GM12878 (cell line): ENCODE data around the gene RPRD1A. TPM values are rescaled to one million over a fixed set of nuclear protein-coding genes. Genes with fewer than 3 reads are reported as not detected.

Experiments
- ATAC-seq: fragments of 200-7000 bp; cut with Tn5 transposase; 3 replicates; pipeline ENCODE4 v1.9.1; 2020; ENCODE audit warnings: mild to moderate bottlenecking, moderate library complexity
- BruUV-seq: library from RNA; stranded (reverse); fragments of 400-500 nt; replicated peaks from 2 replicates; lab custom pipeline; 2021; lab: Mats Ljungman, UMichigan
- CTCF ChIA-PET: fragments of 300-600 bp; sonication (Branson Sonifier 250); formaldehyde crosslinking; extraction: SDS; loops from one replicate; lab custom pipeline; 2021; ENCODE audit warnings: inconsistent platforms; lab: Yijun Ruan, JAX
- POLR2A ChIA-PET: fragments of 350-600 bp; formaldehyde crosslinking; extraction: SDS; loops from one replicate; lab custom pipeline; 2021; ENCODE audit warnings: inconsistent platforms; lab: Charles Lee
- RAD21 ChIA-PET: fragments of 300-600 bp; sonication (Branson Sonifier 250); formaldehyde crosslinking; loops from one replicate; lab custom pipeline; 2023; ENCODE audit warnings: antibody characterized with exemption; ENCODE audit not compliant: unreplicated experiment; lab: Charles Lee
- SMC1A ChIA-PET: fragments of 300-600 bp; sonication (Branson Sonifier 250); formaldehyde crosslinking; loops from one replicate; lab custom pipeline; 2023; ENCODE audit not compliant: unreplicated experiment, uncharacterized antibody; lab: Charles Lee
- DNase-seq: peaks from one replicate; pipeline ENCODE4 v3.0.0-alpha.2; 2011; ENCODE audit warnings: low read depth, low spot score
- FAIRE-seq: peaks from 3 replicates; lab custom pipeline; 2011; peaks lifted over from hg19 to GRCh38; lab: Jason Lieb, UNC
- H2AFZ ChIP-seq: 2 replicates; pipeline ENCODE4 v1.6.0; 2011; ENCODE audit warnings: low read depth, low read length, control low read depth; ENCODE audit not compliant: control insufficient read depth
- H3K27ac ChIP-seq: 2 replicates; pipeline ENCODE4 v1.5.1; 2011; ENCODE audit warnings: control low read depth; ENCODE audit not compliant: control insufficient read depth, insufficient read depth
- H3K27me3 ChIP-seq, 2 experiments: replicated peaks in 1 of 2; 2 replicates each; pipeline versions ENCODE4 v1.6.0 to v1.6.1; 2011; ENCODE audit warnings: low read length in 1 of 2; ENCODE audit not compliant: control insufficient read depth in 2 of 2, insufficient read depth in 2 of 2
- H3K36me3 ChIP-seq, 2 experiments: 2 replicates each; pipeline ENCODE4 v1.5.1; 2011; ENCODE audit warnings: low read length in 1 of 2; ENCODE audit not compliant: control insufficient read depth in 2 of 2, insufficient read depth in 2 of 2
- H3K4me1 ChIP-seq: 2 replicates; pipeline ENCODE4 v1.6.1; 2011; ENCODE audit warnings: mild to moderate bottlenecking, low read length, moderate library complexity, mixed read lengths; ENCODE audit not compliant: control insufficient read depth, insufficient read depth
- H3K4me2 ChIP-seq: 2 replicates; pipeline ENCODE4 v1.6.0; 2011; ENCODE audit warnings: control low read depth; ENCODE audit not compliant: control insufficient read depth, insufficient read depth
- H3K4me3 ChIP-seq: fragments of 200-600 bp; sonication (generic); 2 replicates; pipeline ENCODE4 v1.5.1; 2016
- H3K79me2 ChIP-seq: 2 replicates; pipeline ENCODE4 v1.6.0; 2011; ENCODE audit warnings: low read length; ENCODE audit not compliant: control insufficient read depth, insufficient read depth
- H3K9ac ChIP-seq: 2 replicates; pipeline ENCODE4 v1.8.0; 2011; ENCODE audit warnings: low read length, control low read depth, mixed read lengths; ENCODE audit not compliant: control insufficient read depth, insufficient read depth
- H3K9me3 ChIP-seq: replicated peaks from 3 replicates; pipeline ENCODE4 v1.5.1; 2011; ENCODE audit warnings: mild to moderate bottlenecking, low read length; ENCODE audit not compliant: control insufficient read depth, insufficient read depth
- H4K20me1 ChIP-seq: 2 replicates; pipeline ENCODE4 v1.6.0; 2011; ENCODE audit not compliant: control insufficient read depth, insufficient read depth
- ESRRA ChIP-seq: IDR thresholded peaks from 2 replicates; pipeline ENCODE4 v1.6.1; 2012; ENCODE audit warnings: mild to moderate bottlenecking, low read length, improper control_type of control experiment
- GATAD2B ChIP-seq: fragments of 450-650 bp; conservative IDR thresholded peaks from 2 replicates; pipeline ENCODE4 v1.6.1; 2017; ENCODE audit warnings: low read depth, mild to moderate bottlenecking, moderate library complexity
- HCFC1 ChIP-seq: fragments of 150-350 bp; IDR thresholded peaks from 2 replicates; pipeline ENCODE4 v1.6.1; 2014; ENCODE audit warnings: low read length
- IRF4 ChIP-seq: IDR thresholded peaks from 2 replicates; pipeline ENCODE4 v1.6.1; 2011; ENCODE audit warnings: low read depth, low read length
- NBN ChIP-seq: fragments of 450-650 bp; IDR thresholded peaks from 2 replicates; pipeline ENCODE4 v1.6.1; 2016
- PAX8 ChIP-seq: fragments of 450-650 bp; IDR thresholded peaks from 2 replicates; pipeline ENCODE4 v1.6.1; 2017; ENCODE audit warnings: mild to moderate bottlenecking, moderate library complexity
- POLR2A ChIP-seq: IDR thresholded peaks from 2 replicates; pipeline ENCODE4 v1.6.1; 2011; ENCODE audit warnings: low read depth, mild to moderate bottlenecking, low read length
- RB1 ChIP-seq: fragments of 450-650 bp; formaldehyde crosslinking; IDR thresholded peaks from 2 replicates; pipeline ENCODE4 v1.6.1; 2017; ENCODE audit warnings: mild to moderate bottlenecking, borderline replicate concordance
- RCOR1 ChIP-seq: conservative IDR thresholded peaks from 2 replicates; pipeline ENCODE4 v1.6.1; 2012; ENCODE audit warnings: low read depth, low read length, improper control_type of control experiment
- RUNX3 ChIP-seq: IDR thresholded peaks from 2 replicates; pipeline ENCODE4 v1.6.1; 2012; ENCODE audit warnings: low read length, inconsistent platforms
- SIN3A ChIP-seq: IDR thresholded peaks from 2 replicates; pipeline ENCODE4 v1.6.1; 2012; ENCODE audit warnings: low read depth, low read length, improper control_type of control experiment
- SMC3 ChIP-seq: IDR thresholded peaks from 2 replicates; pipeline ENCODE4 v1.6.1; 2011; ENCODE audit warnings: low read length, improper control_type of control experiment, borderline replicate concordance
- STAT1 ChIP-seq: fragments of 450-650 bp; conservative IDR thresholded peaks from 2 replicates; pipeline ENCODE4 v1.6.1; 2014; ENCODE audit warnings: antibody characterized with exemption, mild to moderate bottlenecking
- YBX1 ChIP-seq: fragments of 450-650 bp; IDR thresholded peaks from 2 replicates; pipeline ENCODE4 v1.6.1; 2016; ENCODE audit warnings: antibody characterized with exemption
- ZBED1 ChIP-seq: IDR thresholded peaks from 2 replicates; pipeline ENCODE4 v1.6.1; 2016; ENCODE audit warnings: borderline replicate concordance
- ZZZ3 ChIP-seq: IDR thresholded peaks from 2 replicates; pipeline ENCODE4 v1.6.1; 2011; ENCODE audit warnings: low read depth; ENCODE audit not compliant: control insufficient read depth, insufficient read length
- WGBS: methylation state at CpG from one replicate; pipeline ENCODE4 v1.1.6; 2016; ENCODE audit warnings: low lambda C conversion rate; ENCODE audit not compliant: insufficient replicate concordance, insufficient coverage; ENCODE audit errors: missing lambda C conversion rate; 5-methylcytosine and 5-hydroxymethylcytosine counted together
- in situ Hi-C: fragments of 300-500 bp; cut with MboI; formaldehyde crosslinking; loops from 9 replicates; pipeline ENCODE4 v1.14.3; 2018; ENCODE audit warnings: mixed read lengths
- intact Hi-C: fragments of 100-400 bp; cut with micrococcal nuclease; formaldehyde crosslinking; loops from one replicate; pipeline ENCODE4 v1.14.2; 2022; ENCODE audit not compliant: unreplicated experiment
- polyA plus RNA-seq, 11 experiments: library from polyadenylated mRNA; depleted of rRNA in 4 of 11; unstranded in 6 of 11; stranded (reverse) in 5 of 11; fragments of >200 nt; fragmentation: Nextera tagmentation in 4 of 11; fragmentation: Illumina TruSeq in 1 of 11; extraction: Ambion mirVana in 4 of 11; extraction: Trizol in 1 of 11; gene quantifications; 1 replicate in 1 of 11; 2 replicates in 10 of 11; pipeline versions ENCODE4 v1.2.1 to v1.2.3, GENCODE V29; 2011 to 2016; ENCODE audit warnings: inconsistent platforms in 2 of 11, missing spikeins in 2 of 11, low read depth in 1 of 11
- total RNA-seq, 4 experiments: library from RNA; depleted of rRNA in 3 of 4; stranded (reverse); fragments of >200 nt in 3 of 4; fragmentation: Illumina TruSeq in 1 of 4; extraction: Trizol in 1 of 4; gene quantifications; 2 replicates each; pipeline versions ENCODE4 v1.2.1 to v1.2.3, GENCODE V29; 2013 to 2021
- TF ChIP-seq, protein P1 (sequence below): IDR thresholded peaks from 2 replicates; pipeline ENCODE4 v1.6.1; 2012; ENCODE audit warnings: mild to moderate bottlenecking, low read depth, low read length
- TF ChIP-seq, protein P2 (sequence below): IDR thresholded peaks from 2 replicates; pipeline ENCODE4 v1.6.1; 2012; ENCODE audit warnings: improper control_type of control experiment, low read depth, low read length; ENCODE audit not compliant: insufficient replicate concordance

The RPRD1A gene
- total and polyA plus RNA-seq, 10 of the 15 experiments (the other 5 are each of a cell fraction or from before 2014, with no cell fraction given) = 16.2 to 66.2 (median 36.2) TPM

DNA sequence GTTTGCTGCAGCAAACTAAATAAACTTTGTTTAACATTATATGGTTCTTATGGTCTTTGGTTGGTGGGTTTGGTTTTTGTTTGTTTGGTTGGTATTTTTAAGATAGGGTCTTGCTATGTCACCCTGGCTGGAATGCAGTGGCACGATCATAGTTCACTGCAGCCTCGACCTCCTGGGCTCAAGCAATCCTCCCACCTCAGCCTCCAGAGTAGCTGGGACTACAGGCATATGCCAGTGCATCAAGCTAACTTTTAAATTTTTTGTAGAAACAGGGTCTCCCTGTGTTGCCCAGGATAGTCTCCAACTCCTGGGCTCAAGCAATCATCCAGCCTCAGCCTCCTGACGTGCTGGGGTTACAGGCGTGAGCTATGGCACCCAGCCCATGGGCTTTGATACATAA lies 7.1 kb upstream of the RPRD1A start (continued):
- TF ChIP-seq, protein P1, sequence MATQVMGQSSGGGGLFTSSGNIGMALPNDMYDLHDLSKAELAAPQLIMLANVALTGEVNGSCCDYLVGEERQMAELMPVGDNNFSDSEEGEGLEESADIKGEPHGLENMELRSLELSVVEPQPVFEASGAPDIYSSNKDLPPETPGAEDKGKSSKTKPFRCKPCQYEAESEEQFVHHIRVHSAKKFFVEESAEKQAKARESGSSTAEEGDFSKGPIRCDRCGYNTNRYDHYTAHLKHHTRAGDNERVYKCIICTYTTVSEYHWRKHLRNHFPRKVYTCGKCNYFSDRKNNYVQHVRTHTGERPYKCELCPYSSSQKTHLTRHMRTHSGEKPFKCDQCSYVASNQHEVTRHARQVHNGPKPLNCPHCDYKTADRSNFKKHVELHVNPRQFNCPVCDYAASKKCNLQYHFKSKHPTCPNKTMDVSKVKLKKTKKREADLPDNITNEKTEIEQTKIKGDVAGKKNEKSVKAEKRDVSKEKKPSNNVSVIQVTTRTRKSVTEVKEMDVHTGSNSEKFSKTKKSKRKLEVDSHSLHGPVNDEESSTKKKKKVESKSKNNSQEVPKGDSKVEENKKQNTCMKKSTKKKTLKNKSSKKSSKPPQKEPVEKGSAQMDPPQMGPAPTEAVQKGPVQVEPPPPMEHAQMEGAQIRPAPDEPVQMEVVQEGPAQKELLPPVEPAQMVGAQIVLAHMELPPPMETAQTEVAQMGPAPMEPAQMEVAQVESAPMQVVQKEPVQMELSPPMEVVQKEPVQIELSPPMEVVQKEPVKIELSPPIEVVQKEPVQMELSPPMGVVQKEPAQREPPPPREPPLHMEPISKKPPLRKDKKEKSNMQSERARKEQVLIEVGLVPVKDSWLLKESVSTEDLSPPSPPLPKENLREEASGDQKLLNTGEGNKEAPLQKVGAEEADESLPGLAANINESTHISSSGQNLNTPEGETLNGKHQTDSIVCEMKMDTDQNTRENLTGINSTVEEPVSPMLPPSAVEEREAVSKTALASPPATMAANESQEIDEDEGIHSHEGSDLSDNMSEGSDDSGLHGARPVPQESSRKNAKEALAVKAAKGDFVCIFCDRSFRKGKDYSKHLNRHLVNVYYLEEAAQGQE = no peak
- TF ChIP-seq NBN = no peak
- TF ChIP-seq, all 136 proteins: peak for 0

DNA sequence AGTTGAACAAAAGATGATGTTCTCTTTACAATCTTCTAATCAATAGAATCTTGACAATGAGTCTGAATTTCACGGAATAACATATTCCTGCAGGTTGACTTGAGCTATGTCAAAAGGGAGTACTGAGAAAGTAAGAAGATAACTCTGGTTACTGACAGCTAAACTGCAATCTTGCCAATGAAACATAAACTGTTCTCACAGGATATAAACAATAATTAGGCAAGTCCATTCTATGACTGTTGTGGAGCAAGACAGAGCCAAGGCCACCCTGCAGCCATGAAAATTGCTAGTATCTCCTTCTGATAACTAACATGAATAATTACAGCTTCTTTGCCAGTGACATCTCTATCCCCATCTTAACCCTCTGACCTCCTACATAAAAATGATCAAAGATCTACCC lies 6.3 kb upstream of the RPRD1A start:
- RAD21 ChIA-PET = interaction anchor here (1.1 to 1.6 kb wide), 2 partner anchors 22 to 57 kb away, joined by 3 to 6 read pairs; no protein-coding TSS in a partner anchor
- intact Hi-C loops = no loop called here
- no peak for FAIRE-seq
- Histone ChIP-seq H2AFZ (no peak overlapping the region), H3K9ac (no peak overlapping the region), H3K4me1 (no peaks in the 10 kb centered on the region), H3K27me3 (no peaks in the 10 kb centered on the region), H3K9me3 (no peaks in the 10 kb centered on the region), H3K36me3 (no peaks in the 10 kb centered on the region), H3K4me3 (no peak overlapping the region), H3K27ac (no peak overlapping the region), H3K4me2 (no peak overlapping the region), H4K20me1 (no peaks in the 10 kb centered on the region), H3K79me2 (no peaks in the 10 kb centered on the region)
- no TSS peak for BruUV-seq
- POLR2A ChIA-PET = no interaction called here
- SMC1A ChIA-PET = interaction anchor here (0.6 to 1.2 kb wide), 4 partner anchors 22 to 278 kb away, joined by 3 read pairs; no protein-coding TSS in a partner anchor
- ATAC-seq = no peak
- 29% methylated on average over 1 of the region's 1 CpG for WGBS
- DNase-seq = no peak
- CTCF ChIA-PET = interaction anchor here (1.1 to 1.4 kb wide), 4 partner anchors 9 to 57 kb away, joined by 3 to 6 read pairs (median 4); no protein-coding TSS in a partner anchor
- in situ Hi-C loops = no loop called here
- TF ChIP-seq RUNX3 (no peak), HCFC1 (no peak), STAT1 (no peak), RB1 (no peak), SIN3A (no peak), PAX8 (no peak), RCOR1 (no peak), SMC3 (no peak), ESRRA (no peak), ZZZ3 (no peak), ZBED1 (no peak), GATAD2B (no peak), IRF4 (no peak), POLR2A (no peak), YBX1 (no peak)
- TF ChIP-seq, protein P2, sequence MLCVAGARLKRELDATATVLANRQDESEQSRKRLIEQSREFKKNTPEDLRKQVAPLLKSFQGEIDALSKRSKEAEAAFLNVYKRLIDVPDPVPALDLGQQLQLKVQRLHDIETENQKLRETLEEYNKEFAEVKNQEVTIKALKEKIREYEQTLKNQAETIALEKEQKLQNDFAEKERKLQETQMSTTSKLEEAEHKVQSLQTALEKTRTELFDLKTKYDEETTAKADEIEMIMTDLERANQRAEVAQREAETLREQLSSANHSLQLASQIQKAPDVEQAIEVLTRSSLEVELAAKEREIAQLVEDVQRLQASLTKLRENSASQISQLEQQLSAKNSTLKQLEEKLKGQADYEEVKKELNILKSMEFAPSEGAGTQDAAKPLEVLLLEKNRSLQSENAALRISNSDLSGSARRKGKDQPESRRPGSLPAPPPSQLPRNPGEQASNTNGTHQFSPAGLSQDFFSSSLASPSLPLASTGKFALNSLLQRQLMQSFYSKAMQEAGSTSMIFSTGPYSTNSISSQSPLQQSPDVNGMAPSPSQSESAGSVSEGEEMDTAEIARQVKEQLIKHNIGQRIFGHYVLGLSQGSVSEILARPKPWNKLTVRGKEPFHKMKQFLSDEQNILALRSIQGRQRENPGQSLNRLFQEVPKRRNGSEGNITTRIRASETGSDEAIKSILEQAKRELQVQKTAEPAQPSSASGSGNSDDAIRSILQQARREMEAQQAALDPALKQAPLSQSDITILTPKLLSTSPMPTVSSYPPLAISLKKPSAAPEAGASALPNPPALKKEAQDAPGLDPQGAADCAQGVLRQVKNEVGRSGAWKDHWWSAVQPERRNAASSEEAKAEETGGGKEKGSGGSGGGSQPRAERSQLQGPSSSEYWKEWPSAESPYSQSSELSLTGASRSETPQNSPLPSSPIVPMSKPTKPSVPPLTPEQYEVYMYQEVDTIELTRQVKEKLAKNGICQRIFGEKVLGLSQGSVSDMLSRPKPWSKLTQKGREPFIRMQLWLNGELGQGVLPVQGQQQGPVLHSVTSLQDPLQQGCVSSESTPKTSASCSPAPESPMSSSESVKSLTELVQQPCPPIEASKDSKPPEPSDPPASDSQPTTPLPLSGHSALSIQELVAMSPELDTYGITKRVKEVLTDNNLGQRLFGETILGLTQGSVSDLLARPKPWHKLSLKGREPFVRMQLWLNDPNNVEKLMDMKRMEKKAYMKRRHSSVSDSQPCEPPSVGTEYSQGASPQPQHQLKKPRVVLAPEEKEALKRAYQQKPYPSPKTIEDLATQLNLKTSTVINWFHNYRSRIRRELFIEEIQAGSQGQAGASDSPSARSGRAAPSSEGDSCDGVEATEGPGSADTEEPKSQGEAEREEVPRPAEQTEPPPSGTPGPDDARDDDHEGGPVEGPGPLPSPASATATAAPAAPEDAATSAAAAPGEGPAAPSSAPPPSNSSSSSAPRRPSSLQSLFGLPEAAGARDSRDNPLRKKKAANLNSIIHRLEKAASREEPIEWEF = no peak
